ENCODE data around the gene SECISBP2L.

SECISBP2L gene

DNA sequence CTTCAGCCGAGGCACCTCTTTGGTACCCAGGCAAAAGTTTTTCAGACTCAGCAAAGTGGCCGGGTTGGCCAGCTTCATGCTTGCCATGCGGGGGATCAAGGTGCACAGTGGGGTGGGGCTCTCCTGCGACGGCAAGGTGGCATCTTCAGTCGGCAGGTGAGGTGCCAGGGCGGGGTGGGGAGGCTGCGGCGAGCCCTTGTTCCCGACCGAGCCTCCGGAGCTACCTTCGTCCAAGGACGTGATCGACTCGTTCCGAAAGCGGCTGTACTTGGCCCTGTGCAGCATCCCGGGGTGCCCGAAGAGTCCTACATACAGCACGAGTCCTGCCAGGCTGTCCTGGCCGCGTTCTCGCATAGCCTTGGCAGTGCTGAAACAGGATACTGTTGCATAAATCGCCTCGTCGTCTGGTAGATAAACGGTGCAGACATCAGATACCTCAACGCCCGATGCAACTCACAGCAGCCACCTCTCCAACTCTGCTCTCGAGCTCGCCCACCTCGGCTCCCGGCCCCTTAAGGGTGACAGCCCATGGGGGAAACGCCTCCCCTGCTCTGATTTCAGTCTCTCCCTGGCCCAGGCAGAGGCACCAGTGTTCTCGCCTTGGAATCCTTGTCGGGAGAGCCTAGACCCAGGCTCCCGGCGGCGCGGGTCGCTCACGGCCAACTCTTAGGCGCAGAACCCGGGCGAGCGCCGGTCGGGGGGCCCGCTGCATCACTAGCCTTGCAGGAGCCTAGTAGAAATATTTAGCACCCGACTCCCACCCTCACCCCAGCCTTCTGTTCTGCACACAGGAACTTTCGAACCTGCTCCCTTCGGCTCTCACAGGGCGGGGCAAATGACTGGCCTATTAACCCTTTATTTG, 83.4 kb downstream of the SECISBP2L start:
- peak; percentile 38 to 44 for DNase-seq

- no peak for DNase-seq
These were observed 90.3 kb downstream of the SECISBP2L start for GRCh38 chr15:48955967-48956366.

DNA sequence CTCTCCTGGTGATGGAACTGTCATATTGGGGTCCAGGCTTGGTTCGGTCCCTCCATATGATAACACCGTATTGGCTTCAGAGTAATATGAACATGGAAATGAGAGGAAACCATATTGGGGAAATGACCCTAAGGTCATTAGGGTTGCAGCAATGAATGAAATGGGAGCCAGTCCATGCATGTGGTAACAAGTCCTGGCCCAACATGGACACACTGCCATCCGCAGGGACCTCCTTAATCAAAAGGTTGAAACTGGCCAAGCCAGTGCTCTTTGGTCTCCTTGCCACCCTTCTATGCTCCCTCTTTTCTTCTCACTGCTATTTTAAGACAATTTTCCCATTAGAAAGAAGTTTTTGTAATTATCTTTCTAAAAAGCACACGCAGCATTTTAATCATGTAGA, 90.9 kb downstream of the SECISBP2L start:
- no peak for DNase-seq

DNA sequence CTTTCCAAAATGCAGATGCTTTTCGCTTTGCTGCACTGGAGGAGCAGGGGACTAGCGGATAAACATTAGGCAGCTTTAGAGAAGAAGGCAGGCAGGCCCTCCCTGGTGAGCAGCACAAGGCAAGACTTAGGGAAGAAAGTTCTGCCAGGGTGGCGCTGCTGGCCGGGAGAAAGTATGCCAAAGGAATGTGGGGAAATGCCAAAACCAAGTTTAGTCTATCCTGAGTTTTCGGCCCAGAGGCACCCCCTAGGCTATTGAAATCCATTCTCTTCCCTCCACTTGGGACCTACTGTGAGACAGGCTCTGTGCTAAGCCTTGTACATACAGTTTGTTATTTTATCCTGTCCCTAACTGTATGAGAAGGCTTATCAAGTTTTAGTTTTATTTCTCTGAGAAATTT, 91.7 kb downstream of the SECISBP2L start:
- no peak for DNase-seq

- DNase-seq = no peak
These were observed 99.4 kb downstream of the SECISBP2L start for GRCh38 chr15:48946840-48947187.

DNA sequence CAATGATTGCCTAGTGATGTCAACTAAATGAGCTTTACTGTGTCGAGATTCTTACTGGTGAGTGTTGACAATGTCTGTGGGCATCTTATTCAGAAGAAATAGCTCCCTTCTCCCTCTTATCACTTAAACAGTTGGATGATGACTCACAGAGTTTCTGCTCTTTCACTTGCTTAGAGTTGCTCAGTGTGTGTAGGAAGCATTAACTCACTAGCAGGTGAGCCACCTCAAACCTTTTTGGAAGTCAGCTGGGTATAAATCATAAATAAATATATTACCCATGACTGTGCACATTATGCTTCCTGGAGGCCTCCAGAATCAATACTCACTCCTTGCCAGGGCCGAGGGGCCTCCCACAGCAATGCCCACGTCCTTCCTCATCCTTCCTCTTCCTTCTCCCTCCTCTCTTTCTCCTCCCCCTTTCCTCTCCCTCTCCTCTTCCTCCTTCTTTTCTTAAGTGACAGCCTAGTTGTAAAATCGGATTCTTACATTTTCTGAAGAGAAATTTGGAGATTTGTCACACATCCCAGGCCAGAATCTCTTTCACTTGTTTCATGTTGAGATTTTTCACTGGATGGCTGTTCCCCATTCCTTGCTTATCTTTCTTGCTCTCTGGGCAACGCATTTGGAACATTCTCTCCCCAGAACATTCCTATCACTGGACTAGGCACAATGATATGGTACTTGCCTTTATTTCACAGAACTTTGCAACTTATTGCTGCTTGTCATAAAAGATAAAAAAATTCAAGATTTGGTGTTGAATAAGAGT, 100.0 kb downstream of the SECISBP2L start:
- no peak for DNase-seq

- DNase-seq = no peak
These were observed 100.9 kb downstream of the SECISBP2L start for GRCh38 chr15:48945386-48945785.

DNA sequence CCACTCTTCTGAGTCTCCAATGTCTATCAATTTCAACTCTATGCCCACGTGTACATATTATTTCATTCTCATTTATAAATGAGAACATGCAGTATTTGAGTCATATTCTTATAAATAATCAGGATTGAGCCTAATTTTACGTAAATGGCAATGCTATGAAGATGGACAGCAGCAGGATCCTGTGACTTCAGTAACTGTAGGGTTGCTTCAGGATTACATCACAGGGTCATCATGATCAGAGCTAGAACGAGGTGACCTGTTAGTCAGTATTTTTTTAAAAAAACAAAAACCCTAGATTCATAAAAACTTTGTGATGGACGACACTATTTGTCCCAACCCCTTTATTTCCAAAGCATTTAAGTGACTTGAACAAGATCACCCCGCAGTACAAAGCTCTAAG, 104.3 kb downstream of the SECISBP2L start:
- no peak for DNase-seq

- peak in 1 of 2 experiments; percentile 39 for DNase-seq
These were observed 105.7 kb downstream of the SECISBP2L start for GRCh38 chr15:48940508-48940907.

- no peak for DNase-seq
These were observed 106.6 kb downstream of the SECISBP2L start for GRCh38 chr15:48939648-48940047.

All from activated T-cell treated with anti-CD3 and anti-CD28 coated beads, Interleukin-2, amount 50 U/mL, for 48 hours (primary cell).